HEK293 (cell line): ENCODE data around the gene RBM19.

Experiments used
- CTCF ChIP-seq: fragments of 450-650 bp; formaldehyde crosslinking; IDR thresholded peaks from 2 replicates; pipeline ENCODE4 v1.5.1; 2016; ENCODE audit warnings: missing biosample characterization, missing genetic modification characterization
- ZBTB17 ChIP-seq: fragments of 450-650 bp; formaldehyde crosslinking; IDR thresholded peaks from 2 replicates; pipeline ENCODE4 v1.5.1; 2016; ENCODE audit warnings: missing biosample characterization, missing genetic modification characterization
- ZBTB20 ChIP-seq: fragments of 450-650 bp; formaldehyde crosslinking; IDR thresholded peaks from 2 replicates; pipeline ENCODE4 v1.5.1; 2016; ENCODE audit warnings: missing biosample characterization, missing genetic modification characterization
- ZBTB7A ChIP-seq: fragments of 450-650 bp; formaldehyde crosslinking; IDR thresholded peaks from 2 replicates; pipeline ENCODE4 v1.5.1; 2016; ENCODE audit warnings: low read depth, missing biosample characterization, missing genetic modification characterization
- ZBTB8A ChIP-seq: fragments of 450-650 bp; formaldehyde crosslinking; IDR thresholded peaks from 2 replicates; pipeline ENCODE4 v1.5.1; 2016; ENCODE audit warnings: missing biosample characterization, missing genetic modification characterization

GRCh38 chr12:113896841-113897240 is 69.3 kb downstream of the RBM19 start:
- TF ChIP-seq ZBTB7A (tag by site-specific recombination) (no peak), ZBTB8A (tag by site-specific recombination) (no peak), ZBTB20 (tag by site-specific recombination) (no peak), CTCF (tag by site-specific recombination) (no peak), ZBTB17 (tag by site-specific recombination) (no peak)
